ENCODE data around the gene BAG5.
A peak's percentile ranks its signal among the peaks of the same experiment; 100 is the strongest.
"Not testable (repeated sequence)": the region's sequence is repeated elsewhere in the genome, so short reads cannot be mapped to it uniquely, and the experiment has no call there.

BAG5 gene
- 88.3 to 105 (median 95.5) reads per million in 4 experiments for total RNA-seq

- peak; percentile 74 for DNase-seq
These were observed at the start of gene BAG5, which contains the start of gene COA8 for GRCh38 chr14:103562429-103563225. Gene BAG5 (minus strand): TSS chr14:103562657. CDS start chr14:103561164, 1,493 bp downstream. Gene COA8 (plus strand): TSS chr14:103562960. CDS start chr14:103563002, 42 bp downstream.

GRCh38 chr14:103611215-103611614 lies 48.8 kb upstream of the BAG5 start:
- no peak for DNase-seq

GRCh38 chr14:103609081-103609480 lies 46.6 kb upstream of the BAG5 start:
- DNase-seq = not testable (repeated sequence)

GRCh38 chr14:103607822-103608221 lies 45.4 kb upstream of the BAG5 start:
- DNase-seq = no peak

GRCh38 chr14:103606963-103607668 lies 44.7 kb upstream of the BAG5 start:
- DNase-seq = peak; percentile 19

- DNase-seq = no peak
These were observed 42.2 kb upstream of the BAG5 start for GRCh38 chr14:103604620-103605019.

- DNase-seq = no peak
These were observed 38.0 kb upstream of the BAG5 start for GRCh38 chr14:103600503-103600902.

- no peak for DNase-seq
These were observed 35.3 kb upstream of the BAG5 start for GRCh38 chr14:103597623-103598377.

GRCh38 chr14:103594265-103594664 lies 31.8 kb upstream of the BAG5 start:
- no peak for DNase-seq

GRCh38 chr14:103593577-103593976 lies 31.1 kb upstream of the BAG5 start:
- no peak for DNase-seq

GRCh38 chr14:103584326-103584915 lies 22.0 kb upstream of the BAG5 start:
- no peak for DNase-seq

GRCh38 chr14:103581954-103582703 lies 19.7 kb upstream of the BAG5 start:
- no peak for DNase-seq

- DNase-seq = no peak
These were observed 18.7 kb upstream of the BAG5 start for GRCh38 chr14:103581206-103581605.

GRCh38 chr14:103578401-103579075 lies 16.1 kb upstream of the BAG5 start:
- no peak for DNase-seq

- no peak for DNase-seq
These were observed 14.0 kb upstream of the BAG5 start for GRCh38 chr14:103576371-103577024.

- DNase-seq = no peak
These were observed 12.3 kb upstream of the BAG5 start for GRCh38 chr14:103574707-103575285.

GRCh38 chr14:103574104-103574503 lies 11.6 kb upstream of the BAG5 start:
- no peak for DNase-seq

- DNase-seq = no peak
These were observed 7.0 kb upstream of the BAG5 start for GRCh38 chr14:103569408-103569807.

GRCh38 chr14:103568952-103569351 lies 6.5 kb upstream of the BAG5 start:
- no peak for DNase-seq

GRCh38 chr14:103563844-103564505 lies 1.5 kb upstream of the BAG5 start:
- DNase-seq = no peak

All from effector CD8-positive, alpha-beta T cell (primary cell).